Sigmoid colon (tissue), 7 donors: Measurements from ENCODE around the gene TPRA1. TPM values are rescaled to one million over a fixed set of nuclear protein-coding genes. Genes with fewer than 3 reads are reported as not detected.

Experiments used
- DNase-seq: peaks from one replicate; pipeline ENCODE4 v3.0.0-alpha.2; 2019
- H3K27ac ChIP-seq, 4 donors: fragments of 200-600 bp; sonication (generic); one replicate each; pipeline ENCODE4 v1.5.1; 2016 to 2019; ENCODE audit warnings: mild to moderate bottlenecking in 1 of 4
- H3K27me3 ChIP-seq, 3 donors: fragments of 200-600 bp; sonication (generic); one replicate each; pipeline ENCODE4 v1.5.1; 2019; ENCODE audit warnings: mild to moderate bottlenecking in 1 of 3
- H3K36me3 ChIP-seq, 4 donors: fragments of 200-600 bp; sonication (generic); one replicate each; pipeline ENCODE4 v1.5.1; 2016 to 2019
- H3K4me1 ChIP-seq, 4 donors: fragments of 200-600 bp; sonication (generic); one replicate each; pipeline ENCODE4 v1.5.1; 2017 to 2019
- H3K4me3 ChIP-seq, 4 donors: fragments of 200-600 bp; sonication (generic); one replicate each; pipeline ENCODE4 v1.5.1; 2017 to 2019; ENCODE audit warnings: mild to moderate bottlenecking in 2 of 4, moderate library complexity in 1 of 4
- H3K9me3 ChIP-seq, 4 donors: fragments of 200-600 bp in 3 of 4; sonication (generic) in 3 of 4; one replicate each; pipeline versions ENCODE4 v1.5.1 to v1.6.1; 2013 to 2019
- EP300 ChIP-seq, 4 donors: sonication (generic); formaldehyde crosslinking; IDR thresholded peaks; one replicate each; pipeline ENCODE4 v1.6.1; 2017; ENCODE audit warnings: antibody characterized with exemption in 4 of 4
- POLR2A ChIP-seq, 2 donors: fragments of 450-650 bp; IDR thresholded peaks; one replicate each; pipeline ENCODE4 v1.6.1; 2016; ENCODE audit warnings: antibody characterized with exemption in 2 of 2, mild to moderate bottlenecking in 2 of 2, moderate library complexity in 2 of 2
- POLR2AphosphoS5 ChIP-seq, 4 donors: sonication (generic); formaldehyde crosslinking; IDR thresholded peaks; one replicate each; pipeline ENCODE4 v1.6.1; 2017; ENCODE audit warnings: antibody characterized with exemption in 4 of 4
- WGBS, 2 donors: extraction: QIAGEN DNeasy Blood & Tissue Kit; methylation state at CpG; one replicate each; pipeline ENCODE4 v1.1.7; 2013; 5-methylcytosine and 5-hydroxymethylcytosine counted together
- intact Hi-C: fragments of 100-400 bp; cut with DNase I; formaldehyde crosslinking; loops from one replicate; pipeline ENCODE4 v1.15.1; 2023
- polyA plus RNA-seq, 3 donors: library from polyadenylated mRNA; stranded (reverse); fragments of 200-250 nt; gene quantifications; one replicate each; pipeline ENCODE4 v1.2.3, GENCODE V29; 2013
- total RNA-seq, 4 donors: library from RNA; depleted of rRNA; stranded (reverse); fragments of >200 nt; gene quantifications; one replicate each; pipeline ENCODE4 v1.1.0, GENCODE V29; 2016
- TF ChIP-seq, protein P1 (sequence below), 4 experiments: fragments of 450-650 bp in 3 of 4; fragments of 200-600 bp in 1 of 4; IDR thresholded peaks; one replicate each; pipeline ENCODE4 v1.5.1; 2016 to 2019; ENCODE audit warnings: antibody characterized with exemption in 4 of 4, mild to moderate bottlenecking in 3 of 4, moderate library complexity in 2 of 4
- donor health status: healthy with polysubstance abuse.
- donor health status: Bipolar disorder and iron deficiency.
- donor health status: healthy.

TPRA1 gene
- total and polyA plus RNA-seq, 7 donors = 7.2 to 33.2 (median 28.5) TPM

DNA sequence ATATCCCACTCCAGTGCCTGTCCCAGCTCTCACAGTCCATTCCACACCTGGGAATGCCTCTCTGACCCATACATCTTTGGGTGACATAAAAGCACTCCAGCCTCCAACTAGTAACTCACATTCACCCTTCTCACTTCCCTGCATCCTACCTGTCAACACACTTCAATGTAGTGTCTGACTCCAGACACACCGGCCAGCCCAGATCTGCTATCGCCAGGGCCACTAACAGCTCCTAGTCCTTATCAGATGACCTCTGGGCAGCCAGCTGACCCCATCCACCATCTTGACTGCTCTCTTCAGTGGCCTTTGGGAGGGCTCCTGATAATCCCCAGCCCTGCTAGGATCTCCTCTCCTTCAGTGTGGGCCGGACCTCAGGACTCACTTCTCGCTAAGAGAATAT is 4.8 kb upstream of the TPRA1 start:
- intact Hi-C loops = loop anchor here (5.0 kb wide), 2 partner anchors 77 to 227 kb away; partner anchors contain the start of genes ABTB1 and MGLL
- TF ChIP-seq, protein P1, sequence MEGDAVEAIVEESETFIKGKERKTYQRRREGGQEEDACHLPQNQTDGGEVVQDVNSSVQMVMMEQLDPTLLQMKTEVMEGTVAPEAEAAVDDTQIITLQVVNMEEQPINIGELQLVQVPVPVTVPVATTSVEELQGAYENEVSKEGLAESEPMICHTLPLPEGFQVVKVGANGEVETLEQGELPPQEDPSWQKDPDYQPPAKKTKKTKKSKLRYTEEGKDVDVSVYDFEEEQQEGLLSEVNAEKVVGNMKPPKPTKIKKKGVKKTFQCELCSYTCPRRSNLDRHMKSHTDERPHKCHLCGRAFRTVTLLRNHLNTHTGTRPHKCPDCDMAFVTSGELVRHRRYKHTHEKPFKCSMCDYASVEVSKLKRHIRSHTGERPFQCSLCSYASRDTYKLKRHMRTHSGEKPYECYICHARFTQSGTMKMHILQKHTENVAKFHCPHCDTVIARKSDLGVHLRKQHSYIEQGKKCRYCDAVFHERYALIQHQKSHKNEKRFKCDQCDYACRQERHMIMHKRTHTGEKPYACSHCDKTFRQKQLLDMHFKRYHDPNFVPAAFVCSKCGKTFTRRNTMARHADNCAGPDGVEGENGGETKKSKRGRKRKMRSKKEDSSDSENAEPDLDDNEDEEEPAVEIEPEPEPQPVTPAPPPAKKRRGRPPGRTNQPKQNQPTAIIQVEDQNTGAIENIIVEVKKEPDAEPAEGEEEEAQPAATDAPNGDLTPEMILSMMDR (IDR thresholded peaks at IDR 0.05) = no peak
- no peak for TF ChIP-seq POLR2A (IDR thresholded peaks at IDR 0.05)
- no peak for TF ChIP-seq POLR2AphosphoS5 (IDR thresholded peaks at IDR 0.05)
- TF ChIP-seq EP300 (IDR thresholded peaks at IDR 0.05) = no peak
- DNase-seq = no peak
- 90 to 93% methylated on average over 4 of the region's 4 CpGs for WGBS, 2 donors
- Histone ChIP-seq H3K27me3 (no peaks in the 10 kb centered on the region), H3K4me3 (no peak overlapping the region), H3K9me3 (no peaks in the 10 kb centered on the region), H3K4me1 (peaks cover 0 to 26% (median 20%) of the 10 kb centered on the region in 4 donors), H3K36me3 (no peaks in the 10 kb centered on the region), H3K27ac (no peak overlapping the region)

DNA sequence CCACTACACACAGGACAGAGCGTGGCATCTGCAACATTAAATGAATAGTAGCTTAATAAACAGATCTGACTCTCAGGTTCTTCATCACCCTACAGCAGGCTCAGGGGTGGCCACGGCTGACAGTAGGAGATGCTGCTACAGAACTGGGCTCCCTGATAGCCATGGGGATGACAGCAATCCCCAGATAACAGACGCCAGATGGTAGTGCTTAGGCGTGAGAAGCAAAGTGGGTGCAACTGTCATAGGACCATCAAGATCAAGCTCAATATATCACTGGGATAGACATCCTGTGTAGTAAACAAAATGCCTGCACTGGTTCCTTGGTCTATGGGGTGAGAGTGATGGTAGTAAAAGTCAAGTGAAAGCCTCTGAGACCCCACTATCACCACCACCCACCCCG is 2.6 kb upstream of the TPRA1 start:
- intact Hi-C loops = no loop called here

DNA sequence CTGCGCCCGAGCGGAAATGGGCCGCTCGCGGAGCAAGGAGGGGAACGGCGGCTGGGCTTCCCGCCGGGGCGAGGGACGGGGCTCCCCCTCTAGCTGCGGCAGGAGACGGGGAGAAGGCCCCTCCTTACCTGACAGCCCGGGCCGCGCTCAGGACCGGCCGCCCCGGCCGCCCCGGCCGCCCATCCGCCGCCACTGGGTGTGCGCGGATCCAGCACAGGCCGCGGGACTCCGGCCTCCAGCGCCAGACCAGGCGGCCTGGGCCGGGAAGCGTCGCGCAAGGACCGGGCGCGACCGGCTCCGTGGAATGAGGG is 296 bp downstream of the TPRA1 start:
- H3K4me1 ChIP-seq = peaks cover 0 to 55% (median 48%) of the 10 kb centered on the region in 4 donors
- 0% methylated on average over 41 of the region's 41 CpGs for WGBS, 2 donors
- intact Hi-C loops = no loop called here
- H3K27ac ChIP-seq = peak overlapping the region; percentile 88 to 96 (median 94)
- no peaks in the 10 kb centered on the region for H3K36me3 ChIP-seq
- TF ChIP-seq EP300 (IDR thresholded peaks at IDR 0.05) (no peak), POLR2A (IDR thresholded peaks at IDR 0.05) (no peak), POLR2AphosphoS5 (IDR thresholded peaks at IDR 0.05) (no peak)
- TF ChIP-seq, protein P1 (IDR thresholded peaks at IDR 0.05) = no peak
- peak overlapping the region; percentile 64 to 94 (median 78) for H3K4me3 ChIP-seq
- H3K27me3 ChIP-seq = no peaks in the 10 kb centered on the region
- DNase-seq = peak; percentile 74
- no peaks in the 10 kb centered on the region for H3K9me3 ChIP-seq

More for the DNA sequence above, 2.6 kb upstream of the TPRA1 start:
- WGBS, 2 donors = 94 to 96% methylated on average over 5 of the region's 5 CpGs
- Histone ChIP-seq H3K27me3 (no peaks in the 10 kb centered on the region), H3K27ac (no peak overlapping the region), H3K36me3 (no peaks in the 10 kb centered on the region), H3K4me3 (no peak overlapping the region), H3K4me1 (peaks cover 0 to 34% (median 26%) of the 10 kb centered on the region in 4 donors), H3K9me3 (no peaks in the 10 kb centered on the region)
- DNase-seq = no peak
- TF ChIP-seq POLR2AphosphoS5 (IDR thresholded peaks at IDR 0.05) (no peak), POLR2A (IDR thresholded peaks at IDR 0.05) (no peak), EP300 (IDR thresholded peaks at IDR 0.05) (no peak)
- TF ChIP-seq, protein P1 (IDR thresholded peaks at IDR 0.05) = no peak

DNA sequence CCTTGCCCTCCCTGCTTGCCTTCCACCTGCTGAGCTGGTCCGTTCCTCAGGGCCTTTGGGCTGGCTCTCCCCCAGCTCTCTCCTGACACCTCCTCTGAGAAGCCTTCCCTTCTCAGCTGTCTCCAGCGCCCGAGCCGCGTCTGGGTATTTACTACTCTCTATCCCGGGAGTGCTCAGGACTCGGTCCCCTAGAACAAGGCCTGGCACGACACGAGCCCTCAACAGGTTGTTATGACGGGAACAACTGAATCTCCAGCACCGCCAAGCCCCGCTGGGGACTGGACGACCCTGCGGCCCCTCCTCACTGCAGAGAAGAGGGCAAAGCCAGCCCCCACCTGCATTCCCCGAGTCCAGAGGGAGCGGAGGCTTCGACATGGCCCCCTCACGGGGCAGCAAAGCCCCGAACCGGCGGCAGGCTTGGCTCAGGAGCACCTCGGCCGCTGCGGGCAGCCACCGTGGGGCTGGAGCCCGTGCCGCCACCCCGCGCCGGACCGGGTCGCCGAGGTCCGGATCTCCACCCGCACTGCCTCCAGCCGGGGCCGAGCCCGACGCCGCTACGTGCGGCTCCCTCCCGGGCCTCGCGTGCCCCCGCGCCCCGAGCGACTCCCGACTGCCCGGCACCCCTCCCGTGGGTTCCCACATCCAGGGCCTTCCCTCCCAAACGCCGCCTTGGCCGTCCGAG is 792 bp downstream of the TPRA1 start:
- no peaks in the 10 kb centered on the region for H3K9me3 ChIP-seq
- H3K4me3 ChIP-seq = peak overlapping the region; percentile 64 to 94 (median 78)
- H3K27ac ChIP-seq = peak overlapping the region; percentile 88 to 96 (median 94)
- intact Hi-C loops = no loop called here
- no peaks in the 10 kb centered on the region for H3K27me3 ChIP-seq
- TF ChIP-seq POLR2AphosphoS5 (IDR thresholded peaks at IDR 0.05) = no peak
- no peak for TF ChIP-seq POLR2A (IDR thresholded peaks at IDR 0.05)
- no peak for TF ChIP-seq EP300 (IDR thresholded peaks at IDR 0.05)
- TF ChIP-seq, protein P1 (IDR thresholded peaks at IDR 0.05) = no peak
- no peak for DNase-seq
- H3K4me1 ChIP-seq = peaks cover 0 to 59% (median 51%) of the 10 kb centered on the region in 4 donors
- H3K36me3 ChIP-seq = no peaks in the 10 kb centered on the region
- WGBS, 2 donors = 1% methylated on average over 56 of the region's 56 CpGs
